ENCODE results near the gene KCTD16. TPM values are rescaled to one million over a fixed set of nuclear protein-coding genes. Genes with fewer than 3 reads are reported as not detected.

KCTD16 gene
- total and polyA plus RNA-seq, 2 experiments from 2014 or later = 0.45 to 3.4 TPM

- H3K9me3 ChIP-seq (ENCODE audit: low read depth) = no peaks in the 10 kb centered on the region
- no peaks in the 10 kb centered on the region for H3K79me2 ChIP-seq
- H4K20me1 ChIP-seq (ENCODE audit: insufficient read depth, poor library complexity, severe bottlenecking) = no peaks in the 10 kb centered on the region
- H2AFZ ChIP-seq = no peak overlapping the region
- H3K36me3 ChIP-seq (replicated peaks; ENCODE audit: insufficient read depth, low read depth) = no peaks in the 10 kb centered on the region
- no peak for DNase-seq (ENCODE audit: low spot score)
- TF ChIP-seq, protein P1, sequence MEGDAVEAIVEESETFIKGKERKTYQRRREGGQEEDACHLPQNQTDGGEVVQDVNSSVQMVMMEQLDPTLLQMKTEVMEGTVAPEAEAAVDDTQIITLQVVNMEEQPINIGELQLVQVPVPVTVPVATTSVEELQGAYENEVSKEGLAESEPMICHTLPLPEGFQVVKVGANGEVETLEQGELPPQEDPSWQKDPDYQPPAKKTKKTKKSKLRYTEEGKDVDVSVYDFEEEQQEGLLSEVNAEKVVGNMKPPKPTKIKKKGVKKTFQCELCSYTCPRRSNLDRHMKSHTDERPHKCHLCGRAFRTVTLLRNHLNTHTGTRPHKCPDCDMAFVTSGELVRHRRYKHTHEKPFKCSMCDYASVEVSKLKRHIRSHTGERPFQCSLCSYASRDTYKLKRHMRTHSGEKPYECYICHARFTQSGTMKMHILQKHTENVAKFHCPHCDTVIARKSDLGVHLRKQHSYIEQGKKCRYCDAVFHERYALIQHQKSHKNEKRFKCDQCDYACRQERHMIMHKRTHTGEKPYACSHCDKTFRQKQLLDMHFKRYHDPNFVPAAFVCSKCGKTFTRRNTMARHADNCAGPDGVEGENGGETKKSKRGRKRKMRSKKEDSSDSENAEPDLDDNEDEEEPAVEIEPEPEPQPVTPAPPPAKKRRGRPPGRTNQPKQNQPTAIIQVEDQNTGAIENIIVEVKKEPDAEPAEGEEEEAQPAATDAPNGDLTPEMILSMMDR (IDR thresholded peaks at IDR 0.05; ENCODE audit: poor library complexity) = no peak
- TF ChIP-seq EZH2 (IDR thresholded peaks at IDR 0.05; ENCODE audit: borderline replicate concordance) (no peak), EZH2phosphoT487 (IDR thresholded peaks at IDR 0.05; ENCODE audit: low read depth, severe bottlenecking, unreplicated experiment) (no peak)
- no peak overlapping the region for H3K27ac ChIP-seq
- H3K9me2 ChIP-seq (replicated peaks; ENCODE audit: insufficient read depth) = no peaks in the 10 kb centered on the region
- 79% methylated on average over 5 of the region's 5 CpGs for WGBS (ENCODE audit: low lambda C conversion rate, missing lambda C conversion rate)
- no peak overlapping the region for H3K4me2 ChIP-seq
- no peaks in the 10 kb centered on the region for H3K4me1 ChIP-seq (ENCODE audit: insufficient read depth)
- no peaks in the 10 kb centered on the region for H3K27me3 ChIP-seq
- H3K4me3 ChIP-seq = no peak overlapping the region
These were observed 165.7 kb downstream of the KCTD16 start for GRCh38 chr5:144336191-144336961.

DNA sequence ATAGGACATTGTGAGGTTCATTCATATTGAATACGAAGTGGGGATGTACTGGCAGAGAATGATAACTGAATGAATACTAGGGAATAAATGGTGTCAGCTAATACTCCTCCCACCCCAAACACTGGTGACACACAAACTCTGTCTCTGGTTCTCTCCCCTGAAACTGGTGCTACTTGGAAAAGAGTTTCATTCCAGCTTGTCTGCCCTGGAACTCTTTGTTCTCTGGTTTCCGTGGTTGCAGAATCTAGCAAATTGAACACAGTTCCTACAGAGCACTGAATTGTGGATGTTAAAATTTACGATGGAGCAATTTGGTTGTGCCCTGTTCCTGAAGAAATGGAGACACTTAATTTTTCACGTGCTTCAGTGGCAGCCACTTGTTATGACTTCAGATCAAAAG lies 181.7 kb downstream of the KCTD16 start:
- H3K9me2 ChIP-seq (replicated peaks; ENCODE audit: insufficient read depth) = no peaks in the 10 kb centered on the region
- H3K27me3 ChIP-seq = no peaks in the 10 kb centered on the region
- 53% methylated on average over 4 of the region's 4 CpGs for WGBS (ENCODE audit: low lambda C conversion rate, missing lambda C conversion rate)
- H3K36me3 ChIP-seq (replicated peaks; ENCODE audit: insufficient read depth, low read depth) = no peaks in the 10 kb centered on the region
- no peak overlapping the region for H3K27ac ChIP-seq
- no peak overlapping the region for H2AFZ ChIP-seq
- TF ChIP-seq EZH2phosphoT487 (IDR thresholded peaks at IDR 0.05; ENCODE audit: low read depth, severe bottlenecking, unreplicated experiment) = no peak
- H4K20me1 ChIP-seq (ENCODE audit: insufficient read depth, poor library complexity, severe bottlenecking) = no peaks in the 10 kb centered on the region
- no peaks in the 10 kb centered on the region for H3K4me1 ChIP-seq (ENCODE audit: insufficient read depth)
- no peak overlapping the region for H3K4me3 ChIP-seq
- H3K79me2 ChIP-seq = no peaks in the 10 kb centered on the region
- no peak for DNase-seq (ENCODE audit: low spot score)
- H3K4me2 ChIP-seq = no peak overlapping the region
- no peaks in the 10 kb centered on the region for H3K9me3 ChIP-seq (ENCODE audit: low read depth)

GRCh38 chr5:144352732-144353317 lies 182.2 kb downstream of the KCTD16 start:
- H3K9me3 ChIP-seq (ENCODE audit: low read depth) = no peaks in the 10 kb centered on the region
- H3K9me2 ChIP-seq (replicated peaks; ENCODE audit: insufficient read depth) = no peaks in the 10 kb centered on the region
- H3K27me3 ChIP-seq = no peaks in the 10 kb centered on the region
- no peaks in the 10 kb centered on the region for H4K20me1 ChIP-seq (ENCODE audit: insufficient read depth, poor library complexity, severe bottlenecking)
- no peak for DNase-seq (ENCODE audit: low spot score)
- H3K36me3 ChIP-seq (replicated peaks; ENCODE audit: insufficient read depth, low read depth) = no peaks in the 10 kb centered on the region
- no peak overlapping the region for H3K4me2 ChIP-seq
- WGBS (ENCODE audit: low lambda C conversion rate, missing lambda C conversion rate) = 64% methylated on average over 4 of the region's 4 CpGs
- H3K79me2 ChIP-seq = no peaks in the 10 kb centered on the region
- no peak overlapping the region for H3K4me3 ChIP-seq
- TF ChIP-seq EZH2phosphoT487 (IDR thresholded peaks at IDR 0.05; ENCODE audit: low read depth, severe bottlenecking, unreplicated experiment) (no peak), EZH2 (IDR thresholded peaks at IDR 0.05; ENCODE audit: borderline replicate concordance) (no peak)
- TF ChIP-seq, protein P1 (IDR thresholded peaks at IDR 0.05; ENCODE audit: poor library complexity) = no peak
- no peak overlapping the region for H3K27ac ChIP-seq
- no peaks in the 10 kb centered on the region for H3K4me1 ChIP-seq (ENCODE audit: insufficient read depth)
- no peak overlapping the region for H2AFZ ChIP-seq

- Histone ChIP-seq H3K79me2 (no peaks in the 10 kb centered on the region), H3K9me3 (ENCODE audit: low read depth) (no peaks in the 10 kb centered on the region), H3K4me1 (ENCODE audit: insufficient read depth) (no peaks in the 10 kb centered on the region), H4K20me1 (ENCODE audit: insufficient read depth, poor library complexity, severe bottlenecking) (no peaks in the 10 kb centered on the region), H3K4me3 (no peak overlapping the region), H3K4me2 (no peak overlapping the region), H3K27me3 (no peaks in the 10 kb centered on the region), H3K36me3 (replicated peaks; ENCODE audit: insufficient read depth, low read depth) (no peaks in the 10 kb centered on the region), H2AFZ (no peak overlapping the region), H3K9me2 (replicated peaks; ENCODE audit: insufficient read depth) (no peaks in the 10 kb centered on the region), H3K27ac (no peak overlapping the region)
- TF ChIP-seq EZH2 (IDR thresholded peaks at IDR 0.05; ENCODE audit: borderline replicate concordance) (no peak), EZH2phosphoT487 (IDR thresholded peaks at IDR 0.05; ENCODE audit: low read depth, severe bottlenecking, unreplicated experiment) (no peak)
- TF ChIP-seq, protein P1 (IDR thresholded peaks at IDR 0.05; ENCODE audit: poor library complexity) = no peak
- 56% methylated on average over 1 of the region's 1 CpG for WGBS (ENCODE audit: low lambda C conversion rate, missing lambda C conversion rate)
- no peak for DNase-seq (ENCODE audit: low spot score)
These were observed 185.8 kb downstream of the KCTD16 start for GRCh38 chr5:144356489-144356888.
